CD4-positive, alpha-beta T cell treated with Interleukin-6 for 4 hours (primary cell): Measurements from ENCODE around the gene ZNF385A.
"Not testable (repeated sequence)": the region's sequence is repeated elsewhere in the genome, so short reads cannot be mapped to it uniquely, and the experiment has no call there.

Experiments used
- DNase-seq: peaks from one replicate; pipeline ENCODE4 v3.0.0-alpha.2; 2020; ENCODE audit warnings: mixed read lengths

ZNF385A gene

GRCh38 chr12:54372113-54372806 is 12.3 kb downstream of the ZNF385A start:
- DNase-seq = no peak

DNA sequence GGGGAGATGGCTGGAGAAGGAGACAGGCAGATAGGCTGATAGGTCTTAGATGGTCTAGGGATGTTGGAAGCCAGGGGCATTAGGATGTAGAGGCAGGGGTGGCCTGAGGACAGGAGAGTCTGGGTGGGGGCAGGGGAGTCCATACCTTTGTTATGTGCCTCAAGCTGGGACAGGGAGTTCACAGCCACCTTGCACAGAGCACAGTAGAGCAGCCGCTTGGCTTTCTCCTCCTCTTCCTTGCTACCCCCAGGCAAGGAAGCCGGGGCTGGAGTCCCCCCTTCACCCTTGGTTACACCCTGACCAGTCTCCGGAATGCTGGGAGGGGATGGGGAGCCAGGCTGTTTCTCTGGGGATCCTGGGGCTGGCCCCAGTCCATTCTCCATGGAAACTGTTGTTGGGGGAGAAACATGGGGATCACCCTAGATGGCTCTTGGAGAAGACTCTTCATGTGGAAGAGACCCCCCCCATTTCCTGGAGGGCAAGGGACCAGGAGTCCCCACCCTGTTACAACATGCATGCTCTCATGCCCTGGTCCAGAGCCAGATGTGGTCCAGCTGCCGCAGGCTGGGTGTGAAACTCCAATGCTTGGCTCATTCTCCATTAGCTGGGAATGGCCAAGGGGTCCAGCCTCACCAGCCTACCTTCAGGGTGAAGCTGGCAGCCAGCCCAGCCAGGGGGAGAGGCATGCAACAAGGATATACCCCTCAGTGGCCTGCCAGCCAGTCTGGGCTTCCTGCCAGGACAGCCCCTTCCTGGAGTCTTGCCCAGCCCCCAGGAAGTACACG is 13.0 kb downstream of the ZNF385A start:
- DNase-seq = no peak

DNA sequence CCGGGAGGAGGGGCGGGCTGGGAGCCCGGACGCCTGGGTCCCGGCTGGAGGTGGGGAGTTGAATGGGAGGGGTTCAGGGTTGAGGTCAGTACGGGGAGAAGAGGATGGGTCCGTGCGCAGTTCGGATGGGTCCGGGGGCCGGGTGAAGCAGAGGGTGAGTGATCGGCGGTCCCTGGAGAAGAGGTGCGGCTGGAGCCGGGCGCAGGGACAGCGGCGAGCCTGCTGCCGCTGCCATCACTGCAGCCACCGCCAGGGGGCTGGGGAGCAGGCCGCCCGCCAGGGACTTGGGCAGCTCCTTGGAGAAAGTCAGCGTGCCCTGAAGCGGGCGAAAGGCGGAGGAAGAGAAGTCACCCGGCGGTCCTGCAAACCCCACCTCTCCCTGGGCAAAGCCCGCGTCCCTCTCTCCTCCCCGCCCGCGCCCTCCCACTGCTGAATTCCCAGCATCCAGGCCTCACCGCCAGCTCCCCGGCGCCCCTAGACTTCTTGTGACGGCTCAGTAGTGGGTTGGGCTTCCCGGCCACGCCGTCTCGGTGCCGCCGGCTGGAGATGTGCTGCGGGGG is 14.3 kb downstream of the ZNF385A start:
- DNase-seq = peak; percentile 28

- DNase-seq = no peak
Measured at GRCh38 chr12:54369597-54370131, 14.9 kb downstream of the ZNF385A start.

DNA sequence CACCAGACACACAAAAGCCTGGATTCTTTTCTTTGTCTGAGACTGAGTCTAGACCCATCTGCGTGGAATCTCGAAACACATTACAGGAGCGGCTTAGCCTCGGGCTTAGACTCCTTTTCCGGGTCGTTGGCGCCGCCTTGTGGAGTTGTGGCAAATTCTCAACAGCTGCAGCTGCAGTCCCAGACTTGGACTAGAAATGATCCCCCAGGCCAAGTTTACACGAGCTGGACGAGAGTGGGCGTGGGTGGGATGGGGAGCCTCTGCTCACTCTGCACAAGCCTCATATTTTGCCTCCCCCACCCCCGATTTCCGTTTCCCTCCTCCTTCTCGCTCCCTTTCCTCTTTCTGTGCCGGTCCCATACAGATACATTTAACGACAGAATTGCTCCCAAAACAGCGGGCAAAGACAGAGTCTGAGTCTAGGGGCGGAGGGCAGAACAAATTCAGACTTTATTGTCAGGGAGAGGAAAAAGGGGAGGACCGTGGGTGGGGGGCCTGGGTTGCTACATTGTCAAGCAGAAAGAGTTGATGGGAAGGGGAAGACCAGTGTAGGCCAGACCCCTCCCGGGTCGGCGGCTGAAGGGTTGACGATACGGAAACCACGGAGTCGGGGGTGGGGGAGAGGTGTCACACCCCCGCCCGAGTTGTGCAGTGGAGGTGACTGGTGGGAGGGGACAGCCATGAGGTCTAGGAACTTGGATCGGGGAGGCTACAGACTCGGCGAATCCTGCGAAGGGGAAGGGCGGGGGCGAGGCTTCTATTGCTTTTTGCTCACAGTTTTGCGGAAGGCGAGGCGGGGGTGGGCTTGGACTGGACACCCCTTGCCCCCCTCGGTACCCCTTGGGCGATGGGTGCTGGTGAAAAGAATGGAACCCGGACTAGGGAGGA is 15.6 kb downstream of the ZNF385A start:
- peak; percentile 94 for DNase-seq

GRCh38 chr12:54368025-54368708 is 16.4 kb downstream of the ZNF385A start:
- no peak for DNase-seq

- peak; percentile 24 for DNase-seq
Measured at GRCh38 chr12:54364413-54364812, 20.1 kb downstream of the ZNF385A start, which contains the start of gene GPR84. GPR84 (minus strand) TSS chr12:54364486; CDS start chr12:54363851, 635 bp downstream.

DNA sequence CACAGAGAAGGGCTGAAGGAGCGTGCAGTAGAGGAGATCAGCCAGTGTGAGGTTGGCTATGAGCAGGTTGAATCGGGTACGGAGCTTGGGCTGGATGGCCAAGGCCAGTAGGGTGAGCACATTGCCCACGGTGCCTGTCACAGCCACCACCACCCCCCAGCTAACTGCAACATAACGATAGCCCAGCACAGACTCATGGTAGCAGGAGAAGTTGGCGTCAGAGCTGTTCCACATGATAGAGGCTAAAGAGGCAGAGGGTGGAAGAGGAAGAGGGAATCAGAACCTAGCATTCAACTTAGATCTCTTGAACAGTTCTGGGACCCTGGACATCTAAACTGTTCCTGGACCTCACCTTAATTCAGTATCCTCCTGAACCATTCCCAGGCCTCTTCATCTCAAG is 20.9 kb downstream of the ZNF385A start:
- no peak for DNase-seq

- DNase-seq = no peak
Measured at GRCh38 chr12:54363047-54363446, 21.5 kb downstream of the ZNF385A start.

DNA sequence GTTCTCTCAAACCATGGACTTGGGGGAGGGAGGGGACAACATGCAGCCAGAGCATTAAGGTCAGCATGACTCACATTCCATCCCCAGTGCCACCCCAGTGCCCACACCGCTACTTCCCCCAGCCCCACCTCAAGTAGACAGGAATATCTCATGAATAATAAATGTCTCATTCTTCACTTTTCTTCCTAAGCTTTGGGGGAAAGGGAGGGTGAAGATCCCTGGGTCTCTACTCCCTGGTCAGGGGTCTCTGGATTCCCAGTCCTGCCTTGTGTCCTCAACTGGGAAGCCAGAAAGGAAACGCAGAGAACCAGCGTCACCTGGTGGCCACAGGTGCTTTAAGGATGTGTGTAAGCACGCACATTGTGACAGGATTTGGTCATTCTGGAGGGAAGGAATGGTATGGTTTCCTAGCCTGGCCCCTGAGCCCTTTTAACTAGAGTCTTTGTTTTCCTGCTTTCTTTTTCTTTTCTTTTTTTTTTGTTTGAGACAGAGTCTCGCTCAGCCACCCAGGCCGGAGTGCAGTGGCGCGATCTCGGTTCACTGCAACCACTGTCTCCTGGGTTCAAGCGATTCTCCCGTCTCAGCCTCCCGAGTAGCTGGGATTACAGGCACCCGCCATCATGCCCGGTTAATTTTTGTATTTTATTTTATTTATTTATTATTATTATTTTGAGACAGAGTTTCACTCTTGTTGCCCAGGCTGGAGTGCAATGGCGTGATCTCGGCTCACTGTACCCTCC is 23.6 kb downstream of the ZNF385A start:
- DNase-seq = peak; percentile 74

GRCh38 chr12:54359762-54360351 is 24.7 kb downstream of the ZNF385A start:
- DNase-seq = no peak

GRCh38 chr12:54358945-54359761 is 25.4 kb downstream of the ZNF385A start:
- DNase-seq = peak; percentile 93

DNA sequence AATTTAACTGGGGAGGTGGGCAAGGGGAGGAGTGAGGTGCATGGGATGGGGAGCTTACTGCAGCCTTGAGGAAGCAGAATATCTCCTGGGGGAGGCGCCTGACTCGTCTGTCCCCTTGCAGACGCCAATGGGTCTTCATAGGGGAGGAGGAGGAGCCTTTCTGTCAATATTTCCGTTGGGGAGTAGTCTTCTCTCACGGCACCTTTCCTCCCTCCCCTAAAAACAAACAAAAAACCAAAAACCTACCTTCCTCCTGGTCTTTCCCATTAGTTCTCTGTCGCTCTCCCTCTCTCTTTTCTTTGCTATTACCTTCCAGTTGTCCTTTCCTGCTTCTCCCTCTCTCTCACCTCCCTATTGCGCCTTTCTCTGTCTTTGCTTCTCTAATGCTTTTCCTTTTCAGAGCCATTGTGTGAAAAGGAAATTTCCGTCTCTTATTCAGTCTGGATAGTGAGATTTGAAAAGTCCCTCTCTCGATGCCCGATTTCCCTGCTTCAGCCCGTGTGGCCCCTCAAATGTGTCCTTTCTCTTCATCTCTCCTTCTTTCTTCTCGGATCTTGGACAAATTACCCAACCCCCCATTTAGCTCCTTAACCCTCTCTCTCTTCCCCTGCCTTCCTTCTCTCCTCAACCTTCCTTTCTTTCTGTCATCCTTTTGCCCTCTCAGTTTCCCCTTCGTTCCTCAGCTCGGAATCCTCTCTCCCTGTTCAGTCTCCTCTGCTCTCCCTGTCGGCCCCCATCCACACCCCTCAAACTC is 26.2 kb downstream of the ZNF385A start:
- peak; percentile 69 for DNase-seq

- no peak for DNase-seq
Measured at GRCh38 chr12:54357506-54358190, 26.9 kb downstream of the ZNF385A start.

DNA sequence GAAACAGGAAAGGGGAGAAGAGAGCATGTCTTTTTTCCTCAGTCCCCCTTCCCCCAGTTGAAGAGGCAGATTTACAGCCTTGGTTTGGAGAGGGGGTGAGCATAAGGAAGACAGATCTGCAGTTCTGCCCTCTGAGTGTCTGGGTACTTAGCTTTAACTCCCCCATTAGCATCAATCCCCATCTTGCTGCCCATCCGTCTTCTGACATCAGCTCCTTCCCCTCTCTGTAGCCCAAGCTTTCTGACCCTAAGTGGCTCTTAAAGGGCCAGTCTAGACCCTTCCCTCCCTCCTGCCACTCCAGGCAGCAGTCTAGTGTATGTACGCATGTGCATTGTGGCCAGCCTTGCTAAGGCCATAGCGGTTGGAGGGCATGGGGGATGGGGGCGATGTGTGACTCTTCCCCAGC is 27.6 kb downstream of the ZNF385A start:
- no peak for DNase-seq

GRCh38 chr12:54356228-54356627 is 28.3 kb downstream of the ZNF385A start:
- DNase-seq = no peak

GRCh38 chr12:54355104-54355815 is 29.3 kb downstream of the ZNF385A start:
- no peak for DNase-seq

DNA sequence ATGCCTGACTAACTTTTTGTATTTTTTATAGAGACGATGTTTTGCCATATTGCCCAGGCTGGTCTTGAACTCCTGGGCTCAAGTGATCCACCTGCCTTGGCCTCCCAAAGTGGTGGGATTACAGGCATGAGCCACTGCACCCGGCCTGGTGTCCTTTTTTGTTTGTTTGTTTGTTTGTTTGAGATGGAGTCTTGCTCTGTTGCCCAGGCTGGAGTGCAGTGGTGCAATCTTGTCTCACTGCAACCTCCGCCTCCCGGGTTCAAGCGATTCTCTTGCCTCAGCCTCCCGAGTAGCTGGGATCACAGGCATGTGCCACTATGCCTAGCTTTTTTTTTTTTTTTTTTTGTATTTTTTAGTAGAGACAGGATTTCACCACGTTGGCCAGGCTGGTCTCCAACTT is 30.3 kb downstream of the ZNF385A start:
- not testable (repeated sequence) for DNase-seq
